Gastrocnemius medialis (tissue), 4 donors: ENCODE data around the gene CRK. TPM values are rescaled to one million over a fixed set of nuclear protein-coding genes. Genes with fewer than 3 reads are reported as not detected.
"Not testable (repeated sequence)": the region's sequence is repeated elsewhere in the genome, so short reads cannot be mapped to it uniquely, and the experiment has no call there.

Experiments used
- ATAC-seq, 2 donors: fragments of 150-250 bp; one replicate each; pipeline ENCODE4 v1.9.1; 2016
- DNase-seq, 2 donors: peaks; one replicate each; pipeline ENCODE4 v3.0.0-alpha.2; 2019
- H3K27ac ChIP-seq, 4 donors: fragments of 200-600 bp; sonication (generic); 1 replicate in 1 of 4; 2 replicates in 3 of 4; pipeline ENCODE4 v1.5.1; 2016 to 2018; ENCODE audit warnings: mild to moderate bottlenecking in 2 of 4, moderate library complexity in 1 of 4
- H3K27me3 ChIP-seq, 3 donors: fragments of 200-600 bp; sonication (generic) in 2 of 3; 1 replicate in 1 of 3; 2 replicates in 2 of 3; pipeline versions ENCODE4 v1.5.1 to v1.6.0; 2016 to 2019; ENCODE audit warnings: mild to moderate bottlenecking in 1 of 3, moderate library complexity in 1 of 3
- H3K36me3 ChIP-seq, 2 donors: fragments of 200-600 bp; sonication (generic) in 1 of 2; one replicate each; pipeline ENCODE4 v1.5.1; 2017 to 2018
- H3K4me1 ChIP-seq, 2 donors: fragments of 200-600 bp; sonication (generic) in 1 of 2; one replicate each; pipeline ENCODE4 v1.5.1; 2016 to 2017; ENCODE audit warnings: mild to moderate bottlenecking in 2 of 2
- H3K4me3 ChIP-seq, 4 donors: fragments of 200-600 bp; sonication (generic) in 3 of 4; 1 replicate in 1 of 4; 2 replicates in 3 of 4; pipeline ENCODE4 v1.5.1; 2016 to 2019; ENCODE audit warnings: mild to moderate bottlenecking in 2 of 4
- H3K9me3 ChIP-seq, 3 donors: fragments of 200-600 bp; sonication (generic) in 2 of 3; 1 replicate in 1 of 3; 2 replicates in 2 of 3; pipeline ENCODE4 v1.5.1; 2016 to 2019
- CTCF ChIP-seq, 5 experiments: fragments of 450-650 bp in 3 of 5; fragments of 200-600 bp in 2 of 5; sonication (generic) in 2 of 5; IDR thresholded peaks in 4 of 5; conservative IDR thresholded peaks in 1 of 5; 1 replicate in 4 of 5; 2 replicates in 1 of 5; pipeline ENCODE4 v1.5.1; 2016 to 2019; ENCODE audit warnings: antibody characterized with exemption in 5 of 5, mild to moderate bottlenecking in 3 of 5, moderate library complexity in 3 of 5
- POLR2A ChIP-seq, 2 donors: fragments of 450-650 bp; IDR thresholded peaks; one replicate each; pipeline ENCODE4 v1.6.1; 2017; ENCODE audit warnings: antibody characterized with exemption in 2 of 2, mild to moderate bottlenecking in 2 of 2, moderate library complexity in 2 of 2
- in situ Hi-C, 4 donors: fragments of 200-750 bp; cut with MboI; loops; one replicate each; pipeline versions ENCODE4 v1.15.0 to v1.8.0; 2017; ENCODE audit warnings: low sequenced_read_pairs in 4 of 4
- intact Hi-C: fragments of 100-400 bp; cut with DNase I; formaldehyde crosslinking; loops from one replicate; pipeline ENCODE4 v1.15.1; 2023; ENCODE audit warnings: low total_unique reads
- total RNA-seq, 4 donors: library from RNA; depleted of rRNA; stranded (reverse); fragments of >200 nt; gene quantifications; one replicate each; pipeline versions ENCODE4 v1.1.0 to v1.2.3, GENCODE V29; 2016

CRK gene
- total RNA-seq, 4 donors from 2014 or later = 48.6 to 64.6 (median 56.7) TPM

- no peak for TF ChIP-seq CTCF (IDR thresholded peaks at IDR 0.05 in 4 of 5, conservative IDR thresholded peaks at IDR 0.05 in 1 of 5)
- TF ChIP-seq POLR2A (IDR thresholded peaks at IDR 0.05) = no peak
- in situ Hi-C loops = no loop called here
- no peaks in the 10 kb centered on the region for H3K27me3 ChIP-seq
- H3K36me3 ChIP-seq = no peaks in the 10 kb centered on the region
- intact Hi-C loops = no loop called here
- H3K4me1 ChIP-seq = peaks cover 81 to 82% of the 10 kb centered on the region in 2 donors
- no peak for ATAC-seq
- H3K4me3 ChIP-seq = no peak overlapping the region
- peak overlapping the region; percentile 96 to 100 (median 98) for H3K27ac ChIP-seq
- no peaks in the 10 kb centered on the region for H3K9me3 ChIP-seq
- no peak for DNase-seq
Observed at GRCh38 chr17:1385861-1386260, 70.2 kb downstream of the CRK start.

DNA sequence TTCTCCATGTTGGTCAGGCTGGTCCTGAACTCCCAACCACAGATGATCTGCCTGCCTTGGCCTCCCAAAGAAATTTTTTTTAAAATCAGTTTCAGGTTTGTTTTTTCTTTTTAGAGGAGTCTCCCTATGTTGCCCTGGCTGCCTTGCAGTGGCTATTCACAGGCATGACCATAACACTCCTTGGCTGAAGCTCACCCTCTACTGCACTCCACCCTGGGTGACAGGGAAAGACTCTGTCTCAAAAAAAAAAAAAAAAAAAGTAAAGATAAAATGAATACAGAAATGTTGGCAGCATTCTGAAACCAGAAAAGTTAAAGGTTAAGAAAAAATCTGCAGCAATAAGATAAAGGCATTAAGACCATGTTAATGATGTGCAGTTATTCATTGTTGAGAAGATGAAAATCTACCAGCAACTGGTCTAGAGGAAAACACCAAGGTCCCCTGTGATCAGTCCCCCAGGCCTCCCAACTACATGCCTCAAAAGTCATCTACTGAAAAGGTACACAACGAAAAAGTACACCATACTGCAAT, 71.1 kb downstream of the CRK start:
- in situ Hi-C loops = no loop called here
- intact Hi-C loops = no loop called here
- no peaks in the 10 kb centered on the region for H3K27me3 ChIP-seq
- ATAC-seq (no peak), DNase-seq (no peak)
- peaks cover 81 to 82% of the 10 kb centered on the region in 2 donors for H3K4me1 ChIP-seq
- H3K27ac ChIP-seq = peak overlapping the region; percentile 96 to 100 (median 98)
- H3K4me3 ChIP-seq = no peak overlapping the region
- no peaks in the 10 kb centered on the region for H3K9me3 ChIP-seq
- no peaks in the 10 kb centered on the region for H3K36me3 ChIP-seq
- TF ChIP-seq POLR2A (IDR thresholded peaks at IDR 0.05) (no peak), CTCF (IDR thresholded peaks at IDR 0.05 in 4 of 5, conservative IDR thresholded peaks at IDR 0.05 in 1 of 5) (no peak)

DNA sequence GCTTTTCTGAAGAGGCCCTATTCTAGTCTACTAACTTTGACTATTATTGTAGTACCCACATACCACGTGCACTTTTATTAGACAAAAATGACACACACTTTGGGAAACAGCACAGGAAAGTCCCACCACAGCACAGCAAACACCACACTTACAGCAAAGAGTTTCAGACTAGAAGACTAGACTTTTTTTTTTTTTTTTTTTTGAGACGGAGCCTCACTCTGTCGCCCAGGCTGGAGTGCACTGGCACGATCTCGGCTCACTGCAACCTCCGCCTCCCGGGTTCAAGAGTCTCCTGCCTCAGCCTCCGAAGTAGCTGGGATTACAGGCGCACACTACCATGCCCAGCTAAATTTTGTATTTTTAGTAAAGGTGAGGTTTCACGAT, 76.1 kb downstream of the CRK start:
- intact Hi-C loops (loop anchor here (5.0 kb wide), 1 partner anchor 67 kb away; no protein-coding TSS in a partner anchor), in situ Hi-C loops (no loop called here)
- peaks cover 84 to 85% of the 10 kb centered on the region in 2 donors for H3K4me1 ChIP-seq
- ATAC-seq (no peak), DNase-seq (no peak)
- H3K27me3 ChIP-seq = no peaks in the 10 kb centered on the region
- peak overlapping the region; percentile 48 to 98 (median 59) for H3K27ac ChIP-seq
- no peak for TF ChIP-seq POLR2A (IDR thresholded peaks at IDR 0.05)
- no peak overlapping the region for H3K4me3 ChIP-seq
- no peaks in the 10 kb centered on the region for H3K9me3 ChIP-seq
- H3K36me3 ChIP-seq = no peaks in the 10 kb centered on the region

- Histone ChIP-seq H3K9me3 (no peaks in the 10 kb centered on the region), H3K36me3 (no peaks in the 10 kb centered on the region), H3K27ac (peak overlapping the region; percentile 51 to 98 (median 59)), H3K4me1 (peaks cover 80 to 85% of the 10 kb centered on the region in 2 donors), H3K27me3 (no peaks in the 10 kb centered on the region), H3K4me3 (no peak overlapping the region)
- no peak for TF ChIP-seq CTCF (IDR thresholded peaks at IDR 0.05 in 4 of 5, conservative IDR thresholded peaks at IDR 0.05 in 1 of 5)
- no peak for TF ChIP-seq POLR2A (IDR thresholded peaks at IDR 0.05)
- in situ Hi-C loops = no loop called here
- no peak for ATAC-seq
- DNase-seq = no peak
- intact Hi-C loops = loop anchor here (5.0 kb wide), 1 partner anchor 68 kb away; no protein-coding TSS in a partner anchor
Observed at GRCh38 chr17:1379208-1379929, 76.7 kb downstream of the CRK start.

DNA sequence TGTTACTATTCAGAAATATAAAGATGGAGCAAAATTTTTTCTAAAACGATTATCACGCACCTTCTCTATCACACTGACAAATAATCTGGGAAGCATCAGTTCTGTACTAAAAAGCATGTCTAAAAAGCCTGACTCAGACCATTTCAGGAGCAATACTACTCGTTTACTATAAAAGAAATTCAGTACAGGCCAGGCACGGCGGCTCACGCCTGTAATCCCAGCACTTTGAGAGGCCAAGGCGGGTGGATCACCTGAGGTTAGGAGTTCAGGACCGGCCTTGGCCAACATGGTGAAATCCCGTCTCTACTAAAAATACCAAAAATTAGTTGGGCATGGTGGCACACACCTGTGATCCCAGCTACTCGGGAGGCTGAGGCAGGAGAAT, 77.6 kb downstream of the CRK start:
- in situ Hi-C loops, H3K4me3 ChIP-seq, H3K27me3 ChIP-seq, DNase-seq, H3K36me3 ChIP-seq, ATAC-seq, H3K9me3 ChIP-seq: not testable (repeated sequence)
- H3K4me1 ChIP-seq = peaks cover 81 to 83% of the 10 kb centered on the region in 2 donors
- intact Hi-C loops = loop anchor here (5.0 kb wide), 1 partner anchor 69 kb away; no protein-coding TSS in a partner anchor
- peak overlapping the region; percentile 20 to 98 (median 58) for H3K27ac ChIP-seq
